GM21515 (cell line): ENCODE data around the gene CERK.
"Not testable (repeated sequence)": the region's sequence is repeated elsewhere in the genome, so short reads cannot be mapped to it uniquely, and the experiment has no call there.

Experiments
- ATAC-seq: cut with Tn5 transposase; IDR thresholded peaks from one replicate; pipeline ENCODE4 v1.9.1; 2021; ENCODE audit not compliant: unreplicated experiment

The CERK gene

DNA sequence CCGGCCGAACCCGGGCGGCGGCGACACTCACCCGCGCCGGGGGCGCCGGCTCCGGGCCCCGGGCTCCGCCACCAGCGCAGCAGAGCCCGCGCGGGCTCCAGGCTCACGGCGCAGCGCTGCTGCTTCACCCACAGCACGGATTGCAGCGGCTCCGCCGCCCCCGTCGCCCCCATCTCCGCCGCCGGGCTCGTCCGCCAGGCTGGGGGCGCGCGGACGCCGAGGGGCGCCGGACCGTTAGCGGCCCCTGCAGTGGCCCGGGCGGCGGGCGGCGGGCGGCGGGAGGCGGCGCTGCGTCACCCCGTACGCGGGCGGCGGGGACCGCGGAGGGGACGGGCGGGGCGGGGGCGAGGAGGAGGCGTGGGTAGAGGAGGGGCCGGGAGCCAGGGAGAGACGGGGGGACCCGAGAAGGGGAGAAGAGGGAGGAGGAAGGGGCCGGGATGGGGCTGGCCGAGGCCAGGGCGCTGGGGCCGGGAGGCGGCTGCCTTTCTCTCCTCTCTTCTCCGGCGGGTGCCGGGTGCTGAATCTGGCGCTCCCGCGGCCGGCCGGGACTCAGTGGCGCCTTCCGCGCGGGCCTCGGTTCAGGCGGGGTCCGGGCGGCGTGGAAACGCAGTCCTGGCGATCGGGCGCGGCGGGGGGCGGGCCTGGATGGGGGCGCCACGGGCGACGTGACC is at the start of gene CERK:
CERK (minus strand) TSS at position 277 of the 671 bp plus-strand sequence; CDS start at position 173, 104 bp downstream.
- ATAC-seq: peak; percentile 44

DNA sequence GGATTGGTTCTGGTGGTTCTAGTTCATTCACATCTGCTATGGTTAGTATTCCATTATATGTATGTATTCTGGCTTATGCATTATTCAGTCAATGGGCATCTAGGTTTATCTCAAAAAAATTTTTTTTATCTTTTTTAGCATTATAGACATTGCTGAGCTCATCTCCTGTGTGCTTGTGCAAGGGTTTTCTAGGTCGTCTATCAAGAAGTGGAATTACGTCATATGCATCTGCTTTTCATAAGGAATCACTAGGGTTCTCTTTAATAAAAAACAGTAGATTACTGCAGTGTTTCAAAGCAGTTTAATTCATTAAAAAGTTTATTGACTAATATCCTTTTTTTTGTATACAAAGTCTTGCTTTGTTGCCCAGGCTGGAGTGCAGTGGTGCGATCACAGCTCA is 45.7 kb upstream of the CERK start:
- ATAC-seq: no peak

- ATAC-seq: not testable (repeated sequence)
Measured at GRCh38 chr22:46782200-46782599, 44.1 kb upstream of the CERK start.

DNA sequence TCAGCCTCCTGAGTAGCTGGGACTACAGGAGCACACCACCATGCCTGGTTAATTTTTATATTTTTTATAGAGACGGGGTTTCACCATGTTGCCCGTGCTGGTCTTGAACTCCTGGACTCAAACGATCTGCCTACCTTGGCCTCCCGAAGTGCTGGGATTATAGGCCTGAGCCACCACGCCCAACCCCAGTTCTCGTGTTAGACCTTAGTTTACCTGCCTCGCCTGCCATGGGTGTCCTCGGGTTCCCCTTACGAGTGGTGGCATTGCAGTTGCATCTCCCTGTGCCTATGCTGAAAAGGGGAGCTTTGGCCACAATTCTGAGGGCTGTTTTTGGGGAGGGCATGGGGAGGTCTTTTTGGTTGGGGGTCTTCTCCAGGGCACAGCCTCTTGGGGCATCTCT is 43.2 kb upstream of the CERK start:
- no peak for ATAC-seq

DNA sequence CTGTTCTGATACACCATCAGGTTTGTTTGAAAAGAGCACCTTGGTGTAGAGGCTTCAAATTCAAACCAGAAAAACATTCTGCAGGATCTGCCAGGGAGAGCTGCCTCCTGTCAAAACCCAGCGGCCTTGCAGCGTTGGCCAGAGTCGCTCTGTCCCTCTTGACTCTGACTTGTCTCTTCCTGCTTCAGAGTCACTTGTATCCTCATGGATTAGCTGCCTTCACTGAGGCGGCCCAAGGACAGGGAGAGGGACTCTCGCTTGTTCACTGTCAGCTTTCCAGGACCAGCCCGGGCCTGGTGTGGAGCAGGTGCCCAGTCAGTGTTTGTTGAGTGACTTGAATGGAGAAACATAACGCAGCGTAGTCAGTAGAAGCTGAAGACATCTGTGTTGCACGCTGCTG is 42.4 kb upstream of the CERK start:
- no peak for ATAC-seq

- ATAC-seq: no peak
Measured at GRCh38 chr22:46779651-46780050, 41.6 kb upstream of the CERK start.

DNA sequence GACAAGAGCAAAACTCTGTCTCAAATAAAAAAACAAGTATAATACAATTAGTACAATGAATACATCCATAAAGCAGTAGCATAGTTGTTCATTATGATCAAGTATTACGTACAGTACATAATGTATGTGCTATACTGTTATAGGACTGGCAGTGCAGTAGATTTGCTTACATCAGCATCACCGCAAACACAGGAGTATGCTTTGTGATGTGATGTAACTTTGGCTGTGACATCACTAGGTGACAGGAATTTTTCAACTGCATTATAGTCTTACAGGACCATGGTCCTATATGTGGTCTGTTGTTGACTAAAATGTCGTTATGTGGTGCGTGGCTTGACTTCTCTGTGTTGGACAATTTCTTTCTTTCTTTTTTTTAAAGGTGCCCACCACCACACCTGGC is 41.0 kb upstream of the CERK start:
- ATAC-seq: no peak

GRCh38 chr22:46777609-46777970 is 39.5 kb upstream of the CERK start:
- ATAC-seq: no peak

DNA sequence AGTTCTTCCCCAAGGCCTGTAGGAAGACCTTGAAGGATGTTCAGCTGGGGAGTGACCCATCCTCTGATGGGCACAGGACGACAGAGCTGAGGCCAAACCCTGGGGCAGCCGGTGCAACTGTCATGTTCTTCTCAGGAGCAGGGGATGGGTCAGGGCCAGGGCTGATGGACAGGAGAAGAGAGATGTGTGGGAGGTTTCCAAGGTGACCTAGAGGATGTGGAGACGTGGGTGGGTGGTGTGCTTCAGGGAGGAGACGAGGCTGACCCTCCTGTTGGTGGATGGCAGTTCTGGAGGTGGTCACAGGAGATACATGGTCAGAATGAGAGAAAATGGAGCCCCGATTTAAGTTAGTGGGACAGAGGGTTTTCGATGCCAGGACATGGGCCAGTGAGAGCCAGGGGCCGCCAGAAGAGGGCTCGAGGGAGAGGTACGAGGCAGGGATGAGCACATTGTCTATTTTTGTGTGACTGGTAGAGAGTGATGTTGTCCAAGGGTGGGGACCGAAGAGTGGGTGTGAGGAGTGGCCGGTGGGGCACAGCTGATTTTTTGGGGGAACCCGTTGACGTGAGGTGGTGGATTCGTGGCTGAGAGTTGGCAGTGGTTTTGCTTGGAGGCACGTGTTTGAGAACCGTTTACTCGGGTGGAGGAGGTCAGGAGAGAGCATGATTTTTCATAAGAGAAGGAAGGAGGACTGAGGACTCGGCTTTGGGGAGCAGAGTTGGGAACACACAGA is 39.0 kb upstream of the CERK start:
- ATAC-seq: no peak

DNA sequence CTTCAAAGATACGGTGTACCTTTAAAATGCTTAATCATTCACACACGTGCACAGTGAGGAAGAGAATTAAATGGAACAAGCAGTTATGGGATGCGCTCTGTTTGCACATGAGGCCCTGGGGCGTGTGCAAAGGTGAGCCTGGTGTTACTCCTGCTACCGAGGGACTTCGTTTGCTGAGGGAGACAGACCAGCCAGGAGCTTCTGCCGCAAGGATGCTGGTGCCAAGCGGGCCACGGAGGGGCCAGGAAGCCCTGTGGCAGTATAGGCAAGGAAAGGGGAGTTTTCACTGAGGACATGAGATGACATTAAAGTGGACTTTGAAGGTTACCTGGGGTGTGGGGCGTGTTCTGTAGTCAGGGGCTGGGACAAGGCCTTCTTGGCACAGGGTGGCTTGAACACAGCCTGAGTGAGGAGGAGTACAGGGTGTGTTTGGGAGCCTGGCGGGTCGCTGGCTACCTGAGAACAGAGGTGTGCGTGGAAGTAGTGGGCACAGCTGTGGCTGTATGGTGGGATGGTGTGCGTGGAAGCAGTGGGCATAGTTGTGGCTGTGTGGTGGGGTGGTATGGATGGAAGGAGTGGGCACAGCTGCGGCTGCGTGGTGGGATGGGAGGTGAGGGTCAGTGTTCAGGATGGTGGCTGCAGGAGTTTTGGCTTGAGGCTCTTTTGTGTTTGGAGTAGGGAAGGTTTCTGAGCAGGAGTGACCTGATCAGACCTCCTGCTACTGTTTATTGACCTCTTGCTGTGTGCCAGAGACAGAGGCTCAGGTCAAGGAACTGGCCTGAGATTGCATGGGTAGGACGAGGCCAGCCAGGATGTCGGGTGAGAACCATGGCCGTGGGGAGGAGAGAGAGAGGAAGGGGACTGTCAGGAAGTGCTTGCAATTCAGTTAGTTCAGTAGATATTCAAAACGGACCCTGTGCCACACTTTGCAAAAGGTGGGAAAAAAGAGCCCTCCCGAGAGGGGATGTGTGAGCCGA is 38.1 kb upstream of the CERK start:
- no peak for ATAC-seq

DNA sequence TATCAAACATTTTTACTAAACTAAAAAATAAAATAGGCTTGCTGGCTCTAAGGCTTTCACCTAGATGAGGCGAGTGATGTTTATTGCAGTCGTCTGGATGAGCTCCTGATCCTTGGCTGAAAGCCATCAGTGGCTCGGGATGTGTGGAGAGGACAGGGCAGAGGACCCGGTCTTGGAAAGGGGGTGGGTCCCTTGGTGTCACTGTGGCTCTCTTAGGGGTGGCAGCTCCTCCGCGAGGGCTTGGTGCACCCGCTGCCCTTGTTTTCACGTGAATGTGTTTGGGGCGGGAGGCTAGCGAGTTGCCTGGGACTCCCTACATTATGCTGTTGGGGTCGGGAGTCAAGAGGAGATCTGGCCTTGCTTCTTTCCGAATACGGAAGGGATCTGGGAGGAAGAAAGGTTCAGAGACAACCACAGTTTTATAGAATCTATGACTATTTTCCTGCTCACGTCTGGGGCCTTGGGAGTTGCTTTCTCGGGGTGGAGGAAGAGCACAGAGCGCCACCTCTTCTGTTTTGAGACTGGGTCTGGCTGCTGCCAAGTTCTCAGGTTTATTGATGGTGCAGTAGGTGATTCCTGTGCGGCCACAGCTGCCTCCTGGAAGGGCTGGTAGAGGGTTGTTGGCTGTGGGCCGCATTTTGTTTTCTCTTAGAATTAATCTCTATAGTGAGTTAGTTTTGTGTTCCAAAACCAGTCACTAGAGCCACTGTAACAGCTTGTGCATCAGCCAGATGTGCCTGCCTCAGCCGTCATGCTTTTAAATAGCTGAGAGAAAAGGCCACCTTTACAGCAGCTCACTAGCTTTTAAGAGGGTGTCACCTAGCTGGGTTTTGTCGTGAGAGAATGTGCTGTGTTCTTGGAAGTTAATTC is 37.2 kb upstream of the CERK start:
- ATAC-seq: no peak

DNA sequence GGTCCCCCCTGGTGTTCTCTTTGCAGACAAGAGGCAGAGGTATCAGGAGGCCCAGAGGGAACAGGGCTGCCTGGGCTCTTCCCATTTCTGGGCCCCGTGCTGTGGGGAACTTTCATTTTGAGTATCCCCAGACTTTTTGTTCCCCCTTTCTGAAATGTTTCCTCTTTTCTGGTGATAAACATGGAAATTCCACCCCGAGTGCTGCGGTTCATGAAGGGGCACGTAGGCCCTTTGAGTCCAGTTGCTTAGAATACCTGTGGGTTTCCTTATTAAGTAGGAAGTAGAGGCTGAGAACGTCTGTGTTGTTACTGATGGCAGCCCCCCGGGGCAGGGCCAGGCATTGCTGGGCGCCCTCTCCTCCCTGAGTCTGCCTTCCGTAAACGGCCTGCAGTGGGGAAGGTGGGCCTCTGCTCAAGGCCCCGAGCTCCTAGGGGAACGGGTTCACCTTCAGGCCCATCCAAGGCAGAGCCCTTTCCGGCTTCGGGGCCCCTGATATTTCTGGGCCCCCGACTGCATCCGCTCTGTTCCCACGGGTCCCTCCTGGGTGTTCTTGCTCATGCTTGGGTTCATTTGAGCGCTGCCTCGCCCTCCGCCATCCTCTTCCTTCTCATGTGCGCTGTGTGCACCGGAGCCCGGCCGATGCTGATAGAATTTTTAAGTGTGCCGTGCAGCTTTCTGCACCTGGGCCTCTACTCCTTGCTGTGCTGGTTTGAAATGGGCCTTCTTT is 36.4 kb upstream of the CERK start:
- peak; percentile 25 for ATAC-seq

- no peak for ATAC-seq
Measured at GRCh38 chr22:46773076-46773475, 35.0 kb upstream of the CERK start.

GRCh38 chr22:46770726-46771125 is 32.7 kb upstream of the CERK start:
- no peak for ATAC-seq

- no peak for ATAC-seq
Measured at GRCh38 chr22:46770151-46770641, 32.1 kb upstream of the CERK start.

GRCh38 chr22:46769706-46770105 is 31.7 kb upstream of the CERK start:
- no peak for ATAC-seq

GRCh38 chr22:46769191-46769675 is 31.2 kb upstream of the CERK start:
- no peak for ATAC-seq

- no peak for ATAC-seq
Measured at GRCh38 chr22:46767249-46767985, 29.4 kb upstream of the CERK start.

GRCh38 chr22:46766611-46767010 is 28.6 kb upstream of the CERK start:
- ATAC-seq: no peak
